Stimulated activated CD4-positive, alpha-beta T cell treated with anti-CD3 and anti-CD28 coated beads, Interleukin-1b, Interleukin-23, amount 100 ng/mL, for 24 hours (primary cell): ENCODE results near the gene RBBP6.
"Not testable (repeated sequence)": the region's sequence is repeated elsewhere in the genome, so short reads cannot be mapped to it uniquely, and the experiment has no call there.

Source experiments
- DNase-seq, 4 experiments: peaks; one replicate each; pipeline ENCODE4 v3.0.0-alpha.2; 2020; ENCODE audit warnings: low read depth in 4 of 4, low spot score in 1 of 4

Gene RBBP6, protein sequence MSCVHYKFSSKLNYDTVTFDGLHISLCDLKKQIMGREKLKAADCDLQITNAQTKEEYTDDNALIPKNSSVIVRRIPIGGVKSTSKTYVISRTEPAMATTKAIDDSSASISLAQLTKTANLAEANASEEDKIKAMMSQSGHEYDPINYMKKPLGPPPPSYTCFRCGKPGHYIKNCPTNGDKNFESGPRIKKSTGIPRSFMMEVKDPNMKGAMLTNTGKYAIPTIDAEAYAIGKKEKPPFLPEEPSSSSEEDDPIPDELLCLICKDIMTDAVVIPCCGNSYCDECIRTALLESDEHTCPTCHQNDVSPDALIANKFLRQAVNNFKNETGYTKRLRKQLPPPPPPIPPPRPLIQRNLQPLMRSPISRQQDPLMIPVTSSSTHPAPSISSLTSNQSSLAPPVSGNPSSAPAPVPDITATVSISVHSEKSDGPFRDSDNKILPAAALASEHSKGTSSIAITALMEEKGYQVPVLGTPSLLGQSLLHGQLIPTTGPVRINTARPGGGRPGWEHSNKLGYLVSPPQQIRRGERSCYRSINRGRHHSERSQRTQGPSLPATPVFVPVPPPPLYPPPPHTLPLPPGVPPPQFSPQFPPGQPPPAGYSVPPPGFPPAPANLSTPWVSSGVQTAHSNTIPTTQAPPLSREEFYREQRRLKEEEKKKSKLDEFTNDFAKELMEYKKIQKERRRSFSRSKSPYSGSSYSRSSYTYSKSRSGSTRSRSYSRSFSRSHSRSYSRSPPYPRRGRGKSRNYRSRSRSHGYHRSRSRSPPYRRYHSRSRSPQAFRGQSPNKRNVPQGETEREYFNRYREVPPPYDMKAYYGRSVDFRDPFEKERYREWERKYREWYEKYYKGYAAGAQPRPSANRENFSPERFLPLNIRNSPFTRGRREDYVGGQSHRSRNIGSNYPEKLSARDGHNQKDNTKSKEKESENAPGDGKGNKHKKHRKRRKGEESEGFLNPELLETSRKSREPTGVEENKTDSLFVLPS (N-terminal part only)

DNA sequence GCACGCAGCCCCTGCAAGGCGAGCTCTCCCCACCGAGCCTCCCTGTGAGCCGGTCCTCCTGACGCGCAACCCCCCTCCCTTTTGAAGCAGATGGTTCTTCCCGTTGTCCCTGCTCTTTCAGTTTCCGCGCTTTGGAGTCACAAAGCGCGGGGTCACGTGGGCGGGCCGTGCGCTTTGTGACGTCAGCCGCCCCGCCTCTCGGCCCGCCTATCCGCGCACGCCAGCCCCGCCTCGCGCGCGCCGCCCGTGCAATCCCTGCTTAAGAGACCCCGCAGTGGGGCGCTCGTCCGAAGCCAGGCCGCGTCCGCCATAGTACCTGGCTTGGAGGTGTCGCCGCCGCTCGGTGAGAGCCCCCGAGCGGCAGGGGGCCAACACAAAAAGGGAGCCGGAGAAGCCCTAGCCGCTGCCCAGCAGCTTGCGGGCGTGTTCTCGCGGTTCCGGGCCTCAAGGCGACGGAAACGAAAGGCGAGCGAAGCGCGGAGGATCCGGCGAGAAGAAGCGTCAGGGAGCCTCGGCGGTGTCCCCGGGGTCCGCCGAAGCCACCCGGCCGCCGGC lies at the start of gene RBBP6:
TSS of gene RBBP6 (plus strand) at position 272 of the 555 bp plus-strand sequence. CDS start 1,061 bp downstream, outside the sequence.
- peak; percentile 80 to 92 (median 87) for DNase-seq

DNA sequence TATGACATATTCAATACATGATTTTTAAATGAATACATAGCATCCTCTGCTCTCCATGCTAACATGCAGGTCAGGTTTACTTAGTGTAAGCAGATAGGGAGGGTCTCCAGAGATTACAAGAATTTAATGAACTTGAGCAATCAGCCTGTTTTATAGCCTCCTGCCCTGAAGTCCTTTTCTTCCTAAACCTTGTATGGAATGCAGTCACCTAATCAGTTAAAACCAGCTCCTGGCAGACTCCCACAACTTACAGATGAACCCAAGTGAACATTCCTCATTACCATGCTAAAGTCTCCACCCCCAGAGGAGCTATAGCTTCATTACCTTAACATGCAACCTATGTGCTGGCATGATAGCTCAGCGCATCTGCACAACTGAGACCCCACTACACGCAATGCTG lies 48.5 kb upstream of the RBBP6 start:
- DNase-seq: no peak

DNA sequence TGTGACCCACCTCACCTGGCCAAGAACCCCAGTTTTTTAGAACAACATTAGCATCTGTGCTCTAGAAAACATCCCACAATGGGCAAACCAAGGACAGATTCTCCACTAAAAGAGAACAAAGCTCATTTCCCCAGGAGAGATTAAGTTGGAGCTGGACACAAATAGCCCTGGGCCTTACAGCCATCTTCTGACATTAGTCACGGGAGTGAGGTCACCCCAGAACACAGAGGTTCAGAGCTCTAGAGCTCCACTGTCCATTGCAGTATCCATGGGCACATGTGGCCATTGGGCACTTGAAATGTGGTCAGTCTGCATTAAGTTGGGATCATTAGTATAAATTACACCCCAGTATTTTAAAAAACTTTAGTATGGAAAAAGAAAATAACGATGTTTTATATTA lies 47.6 kb upstream of the RBBP6 start:
- DNase-seq: no peak

DNA sequence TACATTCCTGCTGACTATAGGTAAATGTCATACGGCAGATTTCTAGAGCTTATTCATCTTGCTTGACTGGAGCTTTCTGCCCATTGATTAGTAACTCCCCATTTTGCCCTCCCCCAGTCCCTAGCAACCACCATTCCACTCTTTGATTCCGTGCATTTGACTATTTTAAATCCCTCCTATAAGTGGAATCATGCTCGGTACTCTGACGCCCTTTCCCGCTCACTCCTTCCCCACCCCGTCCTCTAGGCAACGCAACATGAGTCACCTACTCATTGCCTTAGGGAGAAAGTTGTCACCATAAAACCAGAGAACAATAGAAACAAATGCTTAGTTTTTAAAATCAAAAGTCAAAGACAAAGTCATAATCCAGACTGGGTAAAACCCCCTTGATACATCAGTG lies 45.5 kb upstream of the RBBP6 start:
- no peak for DNase-seq

DNA sequence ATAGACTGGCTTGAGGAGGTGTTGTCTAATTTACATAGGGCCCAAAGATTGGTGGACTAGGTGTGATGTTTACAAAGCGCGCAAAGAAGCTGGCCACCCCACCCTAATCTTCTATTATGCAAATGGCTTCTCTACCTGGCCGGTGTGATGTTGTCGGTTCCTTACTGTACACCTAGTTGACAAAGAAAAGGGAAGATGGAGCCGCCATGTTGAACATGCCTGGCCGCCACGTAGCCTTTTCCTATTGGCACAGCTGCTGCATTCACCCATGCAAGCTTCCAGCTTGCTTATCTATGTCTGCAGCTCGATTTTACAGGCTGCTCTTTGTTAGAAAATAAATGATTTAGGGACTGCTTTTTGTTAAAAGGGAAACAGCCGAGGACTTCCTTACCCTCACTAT lies 44.2 kb upstream of the RBBP6 start:
- not testable (repeated sequence) for DNase-seq

DNA sequence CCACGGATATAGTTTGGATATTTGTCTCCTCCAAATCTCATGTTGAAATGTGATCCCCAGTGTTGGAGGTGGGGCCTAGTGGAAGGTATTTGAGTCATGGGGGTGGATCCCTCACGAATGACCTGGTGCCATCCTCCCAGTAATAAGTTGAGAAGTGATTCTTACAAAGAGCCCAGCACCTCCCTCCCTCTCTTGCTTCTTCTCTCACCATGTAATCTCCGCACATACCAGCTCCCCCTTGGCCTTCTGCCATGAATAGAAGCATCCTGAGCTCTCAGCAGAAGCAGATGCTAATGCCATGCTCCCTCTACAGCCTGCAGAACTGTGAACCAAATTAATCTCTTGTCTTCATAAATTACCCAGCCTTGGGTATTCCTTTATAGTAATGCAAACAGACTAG lies 41.9 kb upstream of the RBBP6 start:
- DNase-seq: no peak

DNA sequence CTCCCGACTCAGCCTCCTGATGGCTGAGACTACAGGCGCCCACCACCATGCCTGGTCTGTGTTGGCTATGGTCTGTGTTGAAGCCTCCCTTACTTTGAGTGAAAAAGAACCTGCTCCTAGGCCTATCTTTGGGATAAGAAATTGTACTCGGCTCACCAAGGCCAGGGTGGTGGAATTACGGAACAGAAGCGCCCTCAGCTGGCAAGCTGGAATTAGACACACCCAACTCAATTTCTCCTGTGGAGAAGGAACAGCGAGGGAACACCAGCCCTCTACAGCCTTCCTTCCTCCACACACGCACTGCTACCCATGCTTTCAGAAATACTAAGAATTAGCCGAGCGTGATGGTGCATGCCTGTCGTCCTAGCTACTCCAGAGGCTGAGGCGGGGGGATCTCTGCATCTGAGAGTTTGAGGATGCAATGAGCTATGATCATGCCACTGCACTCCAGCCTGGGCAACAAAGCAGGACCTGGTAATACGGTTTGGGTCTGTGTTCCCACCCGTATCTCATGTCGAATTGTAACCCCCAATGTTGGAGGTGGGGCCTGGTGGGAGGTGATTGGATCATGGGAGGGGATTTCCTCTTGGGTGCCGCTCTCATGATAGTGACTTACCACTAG lies 40.1 kb upstream of the RBBP6 start:
- DNase-seq: no peak

DNA sequence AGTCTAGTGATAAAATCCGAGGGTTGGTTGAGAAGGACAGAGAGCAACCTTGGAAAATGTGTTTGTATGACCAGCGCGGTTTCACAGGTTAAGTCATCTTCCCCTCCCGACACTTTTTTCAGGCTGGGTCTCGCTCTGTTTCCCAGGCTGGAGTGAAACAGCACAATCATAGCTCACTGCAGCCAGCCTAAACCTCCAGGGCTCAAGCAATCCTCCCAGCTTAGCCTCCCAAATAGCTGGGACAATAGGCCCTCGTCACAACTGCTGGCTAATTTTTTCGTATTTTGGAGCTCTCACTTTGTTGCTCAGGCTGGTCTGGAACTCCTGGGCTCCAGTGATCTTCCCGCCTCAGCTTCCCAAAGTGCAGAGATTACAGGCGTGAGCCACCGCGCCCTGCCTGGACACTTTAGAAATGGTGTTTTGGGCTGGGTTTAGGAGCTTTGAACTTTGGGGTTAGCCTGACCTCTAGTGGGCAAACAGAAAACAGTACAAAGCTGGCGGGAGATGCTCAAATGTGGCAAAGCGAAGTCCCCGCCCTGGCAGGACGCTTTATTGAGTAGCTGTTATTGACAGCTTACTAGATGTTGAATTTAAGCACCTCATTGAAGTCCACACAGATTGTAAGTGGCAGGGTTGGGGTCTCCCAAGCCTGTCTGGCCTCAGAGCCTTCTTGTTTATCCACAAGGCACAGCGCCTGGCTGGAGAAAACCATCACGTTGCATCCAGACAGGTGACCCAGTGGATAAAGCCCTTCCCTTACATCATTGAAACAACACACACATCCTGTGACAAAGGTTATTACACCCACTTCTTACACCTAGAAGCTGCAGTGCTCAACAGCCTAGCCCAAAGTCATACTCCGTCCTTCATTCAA lies 34.7 kb upstream of the RBBP6 start:
- peak; percentile 15 to 30 (median 26) for DNase-seq

DNA sequence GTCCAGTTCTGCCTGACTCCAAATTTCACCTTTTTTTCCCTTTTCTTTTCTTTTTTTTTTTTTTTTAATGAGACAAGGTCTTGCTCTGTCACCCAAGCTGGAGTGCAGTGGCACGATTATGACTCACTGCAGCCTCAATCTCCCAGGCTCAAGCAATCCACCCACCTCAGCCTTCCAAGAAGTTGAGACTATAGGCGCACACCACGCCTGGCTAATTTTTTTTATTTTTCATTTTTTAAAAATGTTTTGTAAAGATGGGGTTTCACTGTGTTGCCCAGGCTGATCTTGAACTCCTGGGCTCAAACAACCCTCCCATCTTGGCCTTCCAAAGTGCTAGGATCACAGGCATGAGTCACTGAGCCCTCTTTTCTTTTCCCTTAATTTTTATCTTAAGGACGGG lies 33.4 kb upstream of the RBBP6 start:
- DNase-seq: no peak

DNA sequence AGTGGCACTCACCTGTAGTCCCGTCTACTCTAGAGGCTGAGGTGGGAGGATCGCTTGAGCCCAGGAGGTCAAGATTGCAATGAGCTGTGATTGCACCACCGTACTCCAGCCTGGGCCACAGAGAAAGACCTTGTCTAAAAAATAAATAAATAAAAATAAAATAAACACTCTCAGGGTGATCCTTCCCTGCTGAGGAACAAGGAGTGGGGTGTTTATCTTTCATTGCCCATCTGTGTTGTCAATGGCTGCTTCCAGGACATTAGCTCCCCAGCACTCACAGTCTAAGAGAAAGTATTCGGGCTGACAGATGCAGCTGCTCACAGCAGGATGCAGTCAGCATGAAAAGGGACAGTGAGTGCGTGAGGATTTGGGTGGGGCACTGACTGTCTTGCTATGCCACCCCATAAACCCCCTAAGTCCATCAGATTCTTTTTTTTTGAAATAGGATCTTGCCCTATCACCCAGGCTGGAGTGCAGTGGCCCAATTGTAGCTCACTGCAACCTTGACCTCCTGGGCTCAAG lies 31.3 kb upstream of the RBBP6 start:
- DNase-seq: no peak

DNA sequence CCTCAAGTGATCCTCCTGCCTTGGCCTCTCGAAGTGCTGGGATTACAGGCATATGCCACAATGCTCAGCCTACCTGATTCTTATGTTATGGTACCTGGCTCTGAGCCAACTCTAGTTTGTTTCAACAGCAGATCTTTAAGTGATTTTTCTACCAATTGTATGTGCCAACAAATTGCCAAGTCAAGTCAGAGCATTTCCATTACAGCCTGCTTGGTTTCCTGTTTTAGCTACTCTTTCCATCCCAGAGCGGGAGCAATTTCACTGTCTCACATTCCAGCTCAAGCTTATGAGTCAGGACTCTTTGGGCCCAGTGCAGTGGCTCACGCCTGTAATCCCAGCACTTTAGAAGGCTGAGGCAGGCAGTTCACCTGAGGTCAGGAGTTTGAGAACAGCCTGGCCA lies 30.8 kb upstream of the RBBP6 start:
- DNase-seq: no peak

DNA sequence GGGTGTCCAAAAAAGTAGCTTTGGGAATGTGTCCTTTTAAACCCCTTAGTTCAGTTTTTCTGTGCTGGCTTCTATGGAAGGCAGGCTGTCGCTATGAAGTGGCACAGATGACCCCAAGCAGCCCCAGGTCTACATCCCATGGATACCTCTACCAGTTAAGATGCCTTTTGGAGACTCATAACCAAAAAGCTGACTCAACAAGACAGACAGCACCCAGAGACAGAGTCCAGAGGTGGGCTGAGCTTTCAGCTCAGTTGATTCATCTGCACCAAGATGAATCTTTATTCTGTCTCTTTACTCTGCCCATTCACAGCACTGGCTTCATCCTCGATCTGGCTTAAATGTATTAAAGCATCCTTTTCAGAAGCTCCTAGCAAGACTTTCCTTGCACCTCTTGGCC lies 29.8 kb upstream of the RBBP6 start:
- DNase-seq: no peak

DNA sequence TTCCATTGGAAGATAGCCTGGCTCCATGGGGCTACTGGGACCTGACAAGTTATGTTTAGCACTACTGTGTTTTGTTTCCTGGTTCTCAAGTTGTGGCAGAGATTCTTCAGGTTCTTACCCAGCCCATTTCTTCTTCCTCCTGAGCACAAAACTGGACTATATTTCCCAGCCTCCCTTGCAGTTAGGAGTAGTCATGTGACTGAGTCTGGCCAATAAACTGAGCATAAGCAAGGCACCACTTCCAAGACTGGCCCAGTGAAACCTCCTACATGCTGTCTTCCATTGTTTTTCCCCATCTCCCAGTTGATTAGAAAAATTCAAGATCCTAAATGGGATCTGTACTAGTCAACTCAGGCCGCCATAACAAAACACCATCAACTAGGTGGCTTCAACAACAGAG lies 28.2 kb upstream of the RBBP6 start:
- DNase-seq: no peak

DNA sequence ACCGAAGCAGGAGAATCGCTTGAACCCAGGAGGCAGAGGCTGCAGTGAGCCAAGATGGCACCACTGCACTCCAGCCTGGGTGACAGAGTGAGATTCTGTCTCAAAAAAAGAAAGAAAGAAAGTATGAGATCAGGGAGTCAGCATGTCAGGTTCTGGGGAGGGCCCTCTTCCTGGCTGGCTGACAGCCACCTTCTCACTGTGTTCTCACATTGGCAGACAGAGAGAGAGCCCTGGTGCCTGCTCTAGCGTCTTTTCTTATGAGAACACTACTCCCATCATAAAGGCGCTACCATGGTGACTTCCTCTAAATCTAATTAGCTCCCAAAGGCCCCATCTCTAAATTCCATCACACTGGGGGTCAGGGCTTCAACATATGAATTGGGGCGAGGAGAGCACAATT lies 27.6 kb upstream of the RBBP6 start:
- DNase-seq: no peak

DNA sequence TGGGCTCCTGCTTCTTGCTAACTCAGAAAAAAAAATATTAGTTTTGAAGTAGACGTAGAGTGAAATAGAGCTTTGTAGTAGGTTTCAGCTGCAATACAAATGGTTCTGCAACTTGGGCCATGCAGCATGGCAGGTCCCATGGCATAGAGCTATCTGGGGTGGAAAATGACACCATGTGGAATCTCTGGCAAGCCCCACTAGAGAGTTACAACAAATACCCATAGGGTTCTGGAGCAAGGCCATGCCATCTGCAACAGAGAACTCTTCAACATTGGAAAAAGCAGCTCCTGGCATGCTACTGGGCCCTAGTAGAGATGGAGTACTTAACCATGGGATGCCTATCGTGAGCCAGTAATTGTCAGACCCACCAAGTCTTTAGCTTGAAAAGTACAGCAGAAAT lies 25.3 kb upstream of the RBBP6 start:
- DNase-seq: no peak

DNA sequence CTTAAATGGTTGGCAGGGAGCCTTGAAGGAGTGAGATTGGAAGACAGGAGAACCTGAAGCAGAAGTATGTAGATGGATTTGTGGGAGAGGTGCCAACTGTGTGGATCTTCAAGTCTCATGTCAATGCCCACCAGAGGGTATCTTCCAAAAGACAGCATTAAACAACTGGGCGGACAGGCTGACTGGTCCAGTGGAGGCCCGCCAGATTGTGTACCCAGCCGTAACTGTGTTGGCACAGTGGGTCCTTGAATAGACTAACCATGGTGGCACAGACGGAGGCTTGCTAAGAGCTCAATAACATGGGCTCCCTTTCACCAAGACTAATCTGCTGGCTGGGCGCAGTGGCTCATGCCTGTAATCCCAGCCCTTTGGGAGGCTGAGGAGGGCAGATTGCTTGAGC lies 24.2 kb upstream of the RBBP6 start:
- no peak for DNase-seq

DNA sequence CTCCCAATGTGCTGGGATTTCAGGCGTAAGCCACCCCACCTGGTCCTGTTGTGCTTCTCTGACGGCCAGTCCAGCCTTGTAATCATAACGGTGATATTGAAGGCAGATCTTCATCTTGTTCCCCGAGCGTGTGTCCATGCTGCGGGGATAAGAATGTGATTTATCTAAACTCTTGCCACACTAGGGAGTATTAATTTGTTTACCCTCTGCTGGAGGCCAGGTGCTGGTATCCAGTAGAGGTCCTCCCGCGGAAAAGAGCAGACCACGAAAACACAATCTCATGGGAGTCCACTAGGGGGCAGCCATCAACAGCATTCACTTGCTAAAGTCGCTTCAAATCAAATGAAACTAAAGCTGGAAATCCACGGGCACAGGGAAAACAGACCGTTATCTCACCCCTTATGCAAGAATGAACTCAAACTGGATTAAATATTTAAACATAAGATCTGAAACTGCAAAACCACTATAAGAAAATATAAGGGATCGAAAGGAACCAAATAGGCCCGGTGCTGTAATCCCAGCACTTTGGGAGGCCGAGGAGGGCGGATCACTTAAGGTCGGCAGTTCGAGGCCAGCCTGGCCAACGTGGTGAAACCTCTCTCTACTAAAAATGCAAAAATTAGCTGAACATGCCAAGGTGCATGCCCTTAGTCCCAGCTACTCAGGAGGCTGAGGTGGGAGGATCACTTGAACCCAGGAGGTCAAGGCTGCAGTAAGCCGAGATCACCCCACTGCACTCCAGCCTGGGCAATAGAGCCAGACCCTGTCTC lies 22.3 kb upstream of the RBBP6 start:
- DNase-seq: peak; percentile 50 to 69 (median 62)

DNA sequence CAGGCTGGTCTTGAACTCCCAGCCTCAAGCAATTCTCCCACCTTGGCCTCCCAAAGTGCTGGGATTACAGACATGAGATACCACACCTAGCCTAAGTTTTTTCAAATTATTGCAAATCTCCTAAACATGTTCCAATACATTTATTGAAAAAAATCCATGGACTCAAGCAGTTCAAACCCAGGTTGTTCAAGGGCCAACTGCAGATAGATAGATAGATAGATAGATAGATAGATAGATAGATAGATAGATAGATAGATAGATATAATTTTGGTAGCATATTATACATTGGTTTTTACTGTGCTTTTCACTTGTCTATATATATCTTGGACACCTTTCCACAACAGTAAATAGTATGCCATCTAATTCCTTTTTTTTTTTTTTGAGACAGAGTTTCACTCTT lies 20.9 kb upstream of the RBBP6 start:
- DNase-seq: no peak

DNA sequence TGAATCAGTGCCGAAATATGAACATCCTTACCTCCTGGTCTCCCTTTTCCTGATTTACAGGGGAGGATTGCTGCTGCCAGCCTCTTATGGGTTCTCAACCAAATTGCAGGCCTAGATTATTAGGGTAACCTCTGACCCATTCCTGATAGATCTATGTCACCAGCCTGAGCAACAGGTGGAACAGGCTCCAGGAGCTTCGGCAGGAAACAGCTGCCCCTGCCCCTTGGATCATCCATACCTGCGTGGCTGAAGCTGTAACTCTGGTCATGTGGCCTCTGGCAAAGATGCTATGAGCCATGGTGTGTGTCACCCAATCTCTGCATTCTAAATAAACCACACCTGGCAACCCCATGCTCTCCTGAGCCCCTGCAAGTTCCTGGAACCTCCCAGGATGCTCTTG lies 18.4 kb upstream of the RBBP6 start:
- DNase-seq: no peak
